ENCODE measurements around the gene CKAP2.
"Not testable (repeated sequence)": the region's sequence is repeated elsewhere in the genome, so short reads cannot be mapped to it uniquely, and the experiment has no call there.

The CKAP2 gene

DNA sequence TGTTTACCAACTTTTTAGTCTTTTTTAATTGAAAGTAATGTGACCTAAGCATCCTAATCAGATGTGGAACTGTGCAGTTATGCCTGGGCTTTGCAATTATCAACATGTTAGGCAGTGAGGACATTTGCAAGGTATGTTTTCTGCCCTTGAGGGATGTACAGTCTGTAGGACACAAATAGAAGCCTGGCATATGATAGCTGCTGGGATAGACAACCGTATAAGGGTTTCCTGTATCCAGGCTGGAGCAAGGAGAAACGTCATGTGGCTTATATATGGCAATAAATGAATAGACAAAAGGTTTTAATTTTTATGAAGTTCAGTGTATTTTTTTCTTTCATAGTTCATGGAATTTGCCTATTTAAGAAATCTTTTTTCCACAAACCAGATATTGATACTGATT, 2.8 kb upstream of the CKAP2 start:
- DNase-seq (ENCODE audit: low read depth): no peak

DNA sequence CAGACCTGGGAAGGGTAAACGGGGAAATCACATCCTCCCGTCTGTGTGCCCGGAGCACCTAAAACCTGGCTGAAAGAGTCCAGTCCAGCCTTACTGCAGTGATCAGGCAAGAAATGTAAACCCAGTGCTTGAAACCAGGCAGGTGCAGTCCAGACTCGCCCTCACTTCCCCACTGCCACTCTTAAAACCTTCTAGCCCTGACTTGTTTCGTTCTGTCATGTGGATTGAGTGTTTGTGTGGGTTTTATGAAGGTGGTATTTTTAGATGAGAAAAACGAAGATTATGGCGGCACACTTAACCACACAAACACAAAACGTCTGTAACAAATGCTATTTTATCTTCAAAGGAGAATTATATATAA, 839 bp upstream of the CKAP2 start:
- no peak for DNase-seq (ENCODE audit: low read depth)

DNA sequence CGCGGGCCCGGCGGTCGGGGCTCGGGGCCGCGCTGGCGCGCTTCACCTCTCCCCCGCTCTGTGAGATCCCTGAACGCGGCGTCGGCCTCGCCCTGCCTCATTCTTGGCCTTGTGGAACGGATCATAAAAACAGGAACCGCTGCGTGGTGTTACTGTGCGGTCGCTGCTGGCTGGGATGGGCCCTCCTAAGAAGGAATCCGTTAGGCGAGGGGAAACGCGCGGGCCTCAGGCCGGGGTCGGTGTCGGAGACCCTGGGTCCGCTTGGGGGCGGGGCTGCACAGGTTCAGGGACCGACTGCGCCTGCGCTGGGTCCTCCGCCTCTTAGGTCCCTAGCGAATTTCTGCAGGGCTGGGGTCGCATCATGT, 381 bp downstream of the CKAP2 start:
- DNase-seq (ENCODE audit: low read depth): peak; percentile 25

- peak; percentile 74 for DNase-seq (ENCODE audit: low read depth)
Observed at GRCh38 chr13:52459668-52460067, 4.4 kb downstream of the CKAP2 start.

GRCh38 chr13:52461265-52461664, 6.0 kb downstream of the CKAP2 start:
- no peak for DNase-seq (ENCODE audit: low read depth)

- DNase-seq (ENCODE audit: low read depth): no peak
Observed at GRCh38 chr13:52463526-52463925, 8.2 kb downstream of the CKAP2 start.

GRCh38 chr13:52468487-52468886, 13.2 kb downstream of the CKAP2 start:
- DNase-seq (ENCODE audit: low read depth): not testable (repeated sequence)

DNA sequence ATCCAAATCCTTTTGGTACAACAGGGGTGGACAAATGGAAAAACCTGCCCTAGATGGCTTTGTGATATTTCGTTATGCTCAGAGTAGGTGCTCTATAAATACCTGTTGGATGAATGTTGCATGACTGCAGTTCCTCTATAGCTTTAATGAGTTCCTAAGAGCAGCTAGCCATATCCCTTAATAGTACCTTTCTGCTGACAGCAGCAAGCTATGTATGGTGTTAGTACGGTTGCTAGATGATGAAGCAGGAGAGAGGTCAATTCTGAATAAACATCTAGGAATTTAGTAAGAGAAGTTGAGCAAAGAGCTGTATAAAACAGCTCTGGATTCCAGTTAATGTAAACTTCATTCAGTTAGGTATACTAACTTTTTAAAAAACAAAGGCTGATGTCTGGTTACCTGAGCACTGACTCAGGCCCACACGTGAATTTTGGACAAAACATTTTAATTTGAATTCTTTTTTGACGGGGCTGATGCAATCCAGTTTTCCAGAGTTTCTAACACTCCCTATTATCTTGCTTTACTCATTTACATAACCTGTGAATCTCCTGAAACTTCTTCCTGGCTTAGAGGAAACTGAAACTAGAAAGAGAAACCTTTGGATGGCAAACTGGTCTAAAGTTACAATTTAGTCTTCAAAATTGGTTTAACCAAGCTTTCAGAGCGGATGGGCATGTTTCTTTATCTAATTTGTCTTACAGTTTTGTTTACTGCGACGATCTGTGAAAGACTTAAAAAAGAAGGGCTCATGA, 25.6 kb downstream of the CKAP2 start:
- not testable (repeated sequence) for DNase-seq (ENCODE audit: low read depth)

GRCh38 chr13:52487078-52487477, 31.8 kb downstream of the CKAP2 start:
- not testable (repeated sequence) for DNase-seq (ENCODE audit: low read depth)

DNA sequence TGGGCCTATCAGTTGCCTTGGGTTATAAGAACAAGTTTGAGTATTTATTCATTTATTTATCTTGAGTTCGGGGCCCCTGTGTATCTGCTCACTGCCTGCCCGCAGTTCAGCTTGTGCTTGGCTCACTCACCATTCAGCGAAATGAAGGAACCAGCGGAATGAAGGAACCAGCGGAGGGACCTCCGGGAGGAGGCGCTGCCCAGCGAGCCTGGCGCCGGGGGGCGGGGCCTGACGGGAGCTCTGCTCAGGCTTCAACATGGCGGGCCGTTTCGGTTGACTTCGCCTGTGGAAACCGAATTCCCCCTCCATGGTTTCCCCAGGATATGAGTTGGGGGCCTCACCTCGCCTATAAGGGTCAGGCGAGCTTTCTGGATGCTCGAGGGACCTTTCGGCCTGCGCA, 33.5 kb downstream of the CKAP2 start:
- DNase-seq (ENCODE audit: low read depth): not testable (repeated sequence)

DNA sequence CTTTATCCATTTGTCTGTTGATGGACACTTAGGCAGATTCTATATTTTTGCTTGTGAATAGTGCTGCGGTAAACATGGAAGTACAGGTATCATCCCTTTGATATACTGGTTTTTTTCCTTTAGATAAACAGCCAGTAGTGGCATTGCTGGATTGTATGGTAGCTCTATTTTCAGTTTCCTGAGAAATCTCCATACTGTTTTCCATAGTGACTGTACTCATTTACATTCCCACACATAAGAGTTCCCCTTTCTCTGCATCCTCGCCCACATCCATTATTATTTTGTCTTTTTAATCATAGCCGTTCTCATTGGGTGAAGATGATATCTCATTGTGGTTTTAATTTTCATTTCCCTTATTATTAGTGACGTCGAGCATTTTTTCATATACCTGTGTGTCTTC, 35.7 kb downstream of the CKAP2 start:
- not testable (repeated sequence) for DNase-seq (ENCODE audit: low read depth)

DNA sequence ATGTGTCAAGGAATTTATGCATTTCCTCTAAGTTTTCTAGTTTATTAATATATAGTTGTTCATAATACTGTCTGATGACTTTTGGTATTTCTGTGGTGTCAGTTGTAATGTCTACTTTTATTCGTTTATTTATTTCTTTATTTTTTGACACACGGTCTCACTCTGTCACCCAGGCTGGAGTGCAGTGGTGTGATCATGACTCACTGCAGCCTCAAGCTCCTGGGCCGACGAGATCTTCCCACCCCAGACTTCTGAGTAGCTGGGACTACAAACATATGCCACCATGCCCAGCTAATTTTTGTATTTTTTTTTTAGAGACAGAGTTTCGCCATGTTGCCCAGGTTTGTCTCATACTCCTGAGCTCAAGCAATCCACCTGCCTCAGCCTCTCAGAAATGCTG, 39.0 kb downstream of the CKAP2 start:
- DNase-seq (ENCODE audit: low read depth): not testable (repeated sequence)

DNA sequence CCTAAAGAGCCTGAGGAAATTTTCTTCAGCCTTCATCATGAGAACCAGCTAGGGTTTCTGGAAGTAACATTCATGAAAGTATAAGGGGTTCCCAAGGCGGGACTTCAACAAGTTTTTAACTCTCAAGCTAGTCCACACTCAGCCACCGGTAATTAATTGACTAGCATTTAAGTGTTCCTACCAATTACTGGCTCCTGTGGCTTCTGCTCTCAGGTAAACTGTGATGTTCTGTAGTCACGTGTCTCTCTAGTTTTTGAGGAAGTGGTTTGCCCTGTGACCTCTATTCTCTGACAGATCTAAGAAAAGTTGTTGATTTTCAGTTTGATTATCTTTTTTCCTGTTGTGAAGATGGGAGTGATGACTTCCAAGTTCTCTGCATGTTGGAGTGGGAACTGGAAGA, 42.7 kb downstream of the CKAP2 start:
- not testable (repeated sequence) for DNase-seq (ENCODE audit: low read depth)

GRCh38 chr13:52502277-52502676, 47.0 kb downstream of the CKAP2 start:
- not testable (repeated sequence) for DNase-seq (ENCODE audit: low read depth)

GRCh38 chr13:52505843-52506242, 50.6 kb downstream of the CKAP2 start:
- not testable (repeated sequence) for DNase-seq (ENCODE audit: low read depth)

DNA sequence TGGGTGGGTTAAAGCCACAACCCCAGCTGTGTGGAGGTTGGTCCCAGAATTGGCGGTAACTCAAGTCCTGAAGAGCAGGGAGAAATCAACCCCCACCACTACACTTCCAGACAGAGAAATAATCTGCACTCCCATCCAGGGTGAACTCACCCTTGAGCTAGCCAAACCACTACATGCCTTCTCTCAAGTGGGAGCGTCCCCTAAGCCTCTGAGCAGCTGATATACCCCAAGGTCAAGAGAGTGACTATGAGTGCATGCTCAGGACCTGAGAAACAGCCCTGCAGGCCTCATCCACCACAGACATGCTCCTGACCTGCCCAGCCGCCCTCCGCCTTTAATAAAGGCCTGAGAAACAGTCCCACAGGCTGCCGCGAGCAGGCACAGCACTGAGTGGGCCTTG, 54.3 kb downstream of the CKAP2 start:
- not testable (repeated sequence) for DNase-seq (ENCODE audit: low read depth)

DNA sequence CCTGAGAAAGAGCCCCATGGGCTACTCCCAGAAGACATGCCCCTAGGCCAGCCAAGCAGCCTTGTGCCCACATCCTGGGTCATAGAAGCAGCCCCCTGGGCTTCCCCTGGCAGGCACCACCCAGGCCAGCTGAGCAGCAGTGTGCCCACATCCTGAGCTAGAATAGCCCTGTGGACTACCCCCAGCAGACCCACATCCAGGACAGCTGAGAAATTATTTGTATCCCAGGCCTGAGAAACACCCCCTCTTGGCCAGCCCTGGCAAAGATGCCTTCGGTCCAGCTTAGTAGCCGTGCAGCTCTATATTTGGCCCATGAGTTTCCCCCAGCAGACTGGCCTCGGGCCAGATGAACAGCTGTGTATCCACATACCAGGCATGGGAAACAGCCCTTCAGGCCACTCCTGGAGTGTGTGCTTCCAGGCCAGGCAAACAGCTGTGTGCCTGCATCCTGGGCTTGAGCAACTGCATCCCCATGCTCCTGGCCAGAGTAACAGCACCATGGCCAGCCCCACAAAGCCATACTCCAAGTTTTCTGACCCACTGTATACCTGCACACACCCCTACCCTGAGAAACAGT, 55.0 kb downstream of the CKAP2 start:
- not testable (repeated sequence) for DNase-seq (ENCODE audit: low read depth)

- not testable (repeated sequence) for DNase-seq (ENCODE audit: low read depth)
Observed at GRCh38 chr13:52511598-52511997, 56.3 kb downstream of the CKAP2 start.

DNA sequence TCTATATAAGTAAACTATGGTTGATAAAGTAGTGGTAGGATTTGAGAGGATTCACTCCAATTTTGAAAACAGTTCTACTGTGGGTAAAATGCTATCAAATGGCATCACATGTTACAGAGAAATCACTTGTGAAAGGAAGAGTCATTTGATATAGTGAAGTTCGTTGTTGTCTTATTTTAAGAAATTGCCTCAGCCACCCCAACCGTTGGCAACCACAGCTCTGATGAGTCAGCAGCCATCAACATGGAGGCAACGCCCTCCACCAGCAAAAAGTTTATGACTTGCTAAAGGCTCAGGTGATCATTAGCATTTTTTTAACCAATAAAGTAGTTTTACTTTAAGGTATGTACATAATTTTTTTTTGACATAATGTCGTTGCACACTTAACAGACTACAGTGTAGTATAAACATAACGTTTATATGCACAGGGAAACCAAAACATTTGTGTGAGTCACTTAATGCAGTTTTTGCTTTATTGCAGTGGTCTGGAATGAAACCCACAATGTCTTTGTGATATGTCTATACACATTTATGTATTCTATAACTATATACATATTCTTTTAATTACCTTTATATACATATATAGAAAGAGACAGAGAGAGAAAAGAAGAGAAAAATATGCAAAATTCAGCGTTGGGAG, 58.8 kb downstream of the CKAP2 start:
- not testable (repeated sequence) for DNase-seq (ENCODE audit: low read depth)

DNA sequence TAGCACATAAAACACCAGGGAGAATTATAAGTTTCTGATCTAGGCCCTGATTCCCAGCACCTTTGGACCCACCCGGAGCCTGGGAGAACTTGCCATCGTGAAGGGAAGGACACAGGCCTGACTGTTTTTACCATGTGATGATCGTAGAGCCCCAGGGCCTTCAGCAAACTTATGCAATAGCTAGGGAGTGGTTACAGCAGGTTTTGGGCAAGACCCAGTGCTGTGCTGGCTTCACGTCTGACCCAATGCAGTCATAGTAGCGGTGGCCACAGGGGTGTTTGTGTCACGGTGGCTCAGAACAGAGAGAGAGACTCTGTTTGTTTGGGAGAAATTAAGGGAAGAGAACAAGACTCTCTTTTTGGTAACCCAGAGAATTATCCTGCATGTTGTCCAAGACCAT, 68.0 kb downstream of the CKAP2 start:
- DNase-seq (ENCODE audit: low read depth): not testable (repeated sequence)

Data from stromal cell of bone marrow (primary cell).